ENCODE results near the gene HIVEP1.

The HIVEP1 gene

DNA sequence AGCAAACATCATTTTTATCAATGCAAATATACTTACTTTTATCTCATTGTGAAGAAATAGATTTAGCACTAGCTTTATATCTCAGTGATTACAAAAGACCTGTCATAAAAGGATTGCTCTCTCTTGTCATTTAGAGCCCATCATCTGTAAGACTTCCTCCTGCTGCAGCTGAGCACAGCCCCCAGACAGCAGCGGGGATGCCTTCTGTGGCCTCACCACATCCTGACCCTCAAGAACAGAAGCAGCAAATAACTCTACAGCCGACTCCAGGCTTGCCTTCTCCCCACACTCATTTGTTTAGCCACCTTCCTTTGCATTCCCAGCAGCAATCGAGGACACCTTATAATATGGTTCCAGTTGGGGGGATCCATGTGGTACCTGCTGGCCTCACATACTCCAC, 151.0 kb downstream of the HIVEP1 start (continued):
- no peak for TF ChIP-seq ZNF404 (tag by site-specific recombination; IDR thresholded peaks at IDR 0.05)

- ChIA-PET CTCF (interaction anchor here (1.1 to 1.8 kb wide), 2 partner anchors 69 to 120 kb away, joined by 3 to 4 read pairs; no protein-coding TSS in a partner anchor), POLR2A (no interaction called here)
- no peak overlapping the region for H3K27ac ChIP-seq (ENCODE audit: extremely low read depth, low read depth, low read length)
- H3K36me3 ChIP-seq (ENCODE audit: control insufficient read depth in 2 of 2, insufficient read depth in 1 of 2, low read length in 2 of 2), result peaks cover 0 to 27% of the 10 kb centered on the region in 2 experiments; a peak in 1 of 3 replicates
- no peak overlapping the region for H3K4me3 ChIP-seq (ENCODE audit: low read depth, low read length)
- no peaks in the 10 kb centered on the region for H3K9me3 ChIP-seq (ENCODE audit: control insufficient read depth, insufficient read depth, low read depth, low read length)
- H3K4me1 ChIP-seq (ENCODE audit: control insufficient read depth, insufficient read depth, low read length), result no peaks in the 10 kb centered on the region
- TF ChIP-seq TSHZ1 (tag by site-specific recombination; IDR thresholded peaks at IDR 0.05; ENCODE audit: borderline replicate concordance) (no peak), GLIS1 (tag by site-specific recombination; IDR thresholded peaks at IDR 0.05) (no peak), HOXA7 (CRISPR knock-in tag; IDR thresholded peaks at IDR 0.05; ENCODE audit: borderline replicate concordance) (no peak), ZNF645 (tag by site-specific recombination; IDR thresholded peaks at IDR 0.05) (no peak), ZNF292 (tag by site-specific recombination; IDR thresholded peaks at IDR 0.05; ENCODE audit: borderline replicate concordance, low read depth) (no peak), ZNF560 (tag by site-specific recombination; IDR thresholded peaks at IDR 0.05; ENCODE audit: borderline replicate concordance) (no peak), ZNF548 (tag by site-specific recombination; IDR thresholded peaks at IDR 0.05) (no peak), ZBTB8A (tag by site-specific recombination; IDR thresholded peaks at IDR 0.05) (no peak), GLI2 (tag by site-specific recombination; IDR thresholded peaks at IDR 0.05; ENCODE audit: borderline replicate concordance, low read depth) (no peak), ZNF133 (tag by site-specific recombination; IDR thresholded peaks at IDR 0.05) (no peak), ZNF792 (tag by site-specific recombination; IDR thresholded peaks at IDR 0.05) (no peak), RBAK (tag by site-specific recombination; IDR thresholded peaks at IDR 0.05) (no peak), ZNF626 (tag by site-specific recombination; IDR thresholded peaks at IDR 0.05) (no peak), ZNF2 (tag by site-specific recombination; IDR thresholded peaks at IDR 0.05) (no peak), ZNF623 (tag by site-specific recombination; IDR thresholded peaks at IDR 0.05) (no peak), ZNF366 (tag by site-specific recombination; conservative IDR thresholded peaks at IDR 0.05) (no peak), ZNF555 (tag by site-specific recombination; conservative IDR thresholded peaks at IDR 0.05) (no peak), SP7 (tag by site-specific recombination; IDR thresholded peaks at IDR 0.05) (no peak)
- TF ChIP-seq, protein P1, sequence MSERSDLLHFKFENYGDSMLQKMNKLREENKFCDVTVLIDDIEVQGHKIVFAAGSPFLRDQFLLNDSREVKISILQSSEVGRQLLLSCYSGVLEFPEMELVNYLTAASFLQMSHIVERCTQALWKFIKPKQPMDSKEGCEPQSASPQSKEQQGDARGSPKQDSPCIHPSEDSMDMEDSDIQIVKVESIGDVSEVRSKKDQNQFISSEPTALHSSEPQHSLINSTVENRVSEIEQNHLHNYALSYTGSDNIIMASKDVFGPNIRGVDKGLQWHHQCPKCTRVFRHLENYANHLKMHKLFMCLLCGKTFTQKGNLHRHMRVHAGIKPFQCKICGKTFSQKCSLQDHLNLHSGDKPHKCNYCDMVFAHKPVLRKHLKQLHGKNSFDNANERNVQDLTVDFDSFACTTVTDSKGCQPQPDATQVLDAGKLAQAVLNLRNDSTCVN (tag by site-specific recombination; optimal IDR thresholded peaks at IDR 0.05), result no peak
- TF ChIP-seq, protein P2, sequence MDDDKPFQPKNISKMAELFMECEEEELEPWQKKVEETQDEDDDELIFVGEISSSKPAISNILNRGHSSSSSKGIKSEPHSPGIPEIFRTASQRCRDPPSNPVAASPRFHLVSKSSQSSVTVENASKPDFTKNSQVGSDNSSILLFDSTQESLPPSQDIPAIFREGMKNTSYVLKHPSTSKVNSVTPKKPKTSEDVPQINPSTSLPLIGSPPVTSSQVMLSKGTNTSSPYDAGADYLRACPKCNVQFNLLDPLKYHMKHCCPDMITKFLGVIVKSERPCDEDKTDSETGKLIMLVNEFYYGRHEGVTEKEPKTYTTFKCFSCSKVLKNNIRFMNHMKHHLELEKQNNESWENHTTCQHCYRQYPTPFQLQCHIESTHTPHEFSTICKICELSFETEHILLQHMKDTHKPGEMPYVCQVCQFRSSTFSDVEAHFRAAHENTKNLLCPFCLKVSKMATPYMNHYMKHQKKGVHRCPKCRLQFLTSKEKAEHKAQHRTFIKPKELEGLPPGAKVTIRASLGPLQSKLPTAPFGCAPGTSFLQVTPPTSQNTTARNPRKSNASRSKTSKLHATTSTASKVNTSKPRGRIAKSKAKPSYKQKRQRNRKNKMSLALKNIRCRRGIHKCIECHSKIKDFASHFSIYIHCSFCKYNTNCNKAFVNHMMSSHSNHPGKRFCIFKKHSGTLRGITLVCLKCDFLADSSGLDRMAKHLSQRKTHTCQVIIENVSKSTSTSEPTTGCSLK (tag by site-specific recombination; IDR thresholded peaks at IDR 0.05), result no peak
Measured at GRCh38 chr6:12163744-12164507, 151.8 kb downstream of the HIVEP1 start.

Data from HEK293 (cell line).